OCI-LY1 (cell line): Measurements from ENCODE around the gene HOMER2.

ENCODE experiments used
- H2AFZ ChIP-seq: fragments of 200-600 bp; sonication (generic), shearing (Covaris generic); 2 replicates; pipeline ENCODE4 v1.6.0; 2014; ENCODE audit warnings: antibody characterized with exemption, mild to moderate bottlenecking, low read length
- H3F3A ChIP-seq: fragments of 200-600 bp; sonication (generic), shearing (Covaris generic); 2 replicates; pipeline ENCODE4 v1.6.0; 2014; ENCODE audit warnings: mild to moderate bottlenecking, antibody characterized with exemption, low read length, moderate library complexity; ENCODE audit not compliant: insufficient read depth
- H3K27ac ChIP-seq: fragments of 200-600 bp; sonication (generic); 2 replicates; pipeline ENCODE4 v1.5.1; 2014; ENCODE audit warnings: low read length, mixed run types, mild to moderate bottlenecking, low read depth; ENCODE audit not compliant: poor library complexity, severe bottlenecking
- H3K27me3 ChIP-seq: fragments of 200-600 bp; sonication (generic); 2 replicates; pipeline ENCODE4 v1.6.0; 2014; ENCODE audit warnings: antibody characterized with exemption, mild to moderate bottlenecking, low read length, moderate library complexity; ENCODE audit not compliant: insufficient read depth
- H3K36me3 ChIP-seq: fragments of 200-600 bp; sonication (generic); 2 replicates; pipeline ENCODE4 v1.6.1; 2014; ENCODE audit warnings: mild to moderate bottlenecking, antibody characterized with exemption, low read length, moderate library complexity, mixed read lengths; ENCODE audit not compliant: insufficient read depth
- H3K4me1 ChIP-seq: fragments of 200-600 bp; sonication (generic); 2 replicates; pipeline ENCODE4 v1.5.1; 2014; ENCODE audit warnings: mild to moderate bottlenecking, low read length, moderate library complexity; ENCODE audit not compliant: insufficient read depth, severe bottlenecking
- H3K4me2 ChIP-seq: fragments of 200-600 bp; sonication (generic), shearing (Covaris generic); 2 replicates; pipeline ENCODE4 v1.6.1; 2014; ENCODE audit warnings: low read length
- H3K4me3 ChIP-seq: fragments of 200-600 bp; sonication (generic); 2 replicates; pipeline ENCODE4 v1.5.1; 2014; ENCODE audit warnings: low read length, low read depth, mild to moderate bottlenecking, mixed read lengths; ENCODE audit not compliant: poor library complexity, severe bottlenecking
- H3K79me2 ChIP-seq: fragments of 200-600 bp; shearing (Covaris generic); 2 replicates; pipeline ENCODE4 v1.6.1; 2016; ENCODE audit warnings: mixed run types, low read length, mixed read lengths; ENCODE audit not compliant: insufficient read depth
- H3K9ac ChIP-seq: fragments of 200-600 bp; sonication (generic), shearing (Covaris generic); 2 replicates; pipeline ENCODE4 v1.6.1; 2014; ENCODE audit warnings: mild to moderate bottlenecking, low read length, mixed read lengths
- H3K9me2 ChIP-seq: fragments of 200-600 bp; sonication (generic), shearing (Covaris generic); 2 replicates; pipeline ENCODE4 v1.6.1; 2014; ENCODE audit warnings: low read depth, mild to moderate bottlenecking, low read length, mixed read lengths
- H3K9me3 ChIP-seq: fragments of 200-600 bp; shearing (Covaris generic); 2 replicates; pipeline ENCODE4 v1.6.1; 2014; ENCODE audit warnings: low read length, mixed read lengths
- H4K20me1 ChIP-seq: fragments of 200-600 bp; sonication (generic), shearing (Covaris generic); 2 replicates; pipeline ENCODE4 v1.6.0; 2016; ENCODE audit warnings: mild to moderate bottlenecking, low read length; ENCODE audit not compliant: insufficient read depth
- EZH2 ChIP-seq: fragments of 200-600 bp; sonication (generic), shearing (Covaris generic); IDR thresholded peaks from 2 replicates; pipeline ENCODE4 v1.8.0; 2017; ENCODE audit warnings: borderline replicate concordance, mixed run types, mild to moderate bottlenecking, antibody characterized with exemption, low read length, moderate library complexity, mixed read lengths
- TF ChIP-seq, protein P1 (sequence below): fragments of 200-600 bp; sonication (generic), shearing (Covaris generic); IDR thresholded peaks from 2 replicates; pipeline ENCODE4 v1.5.1; 2017; ENCODE audit warnings: mild to moderate bottlenecking, antibody characterized with exemption, low read length, moderate library complexity, mixed read lengths

Gene HOMER2

DNA sequence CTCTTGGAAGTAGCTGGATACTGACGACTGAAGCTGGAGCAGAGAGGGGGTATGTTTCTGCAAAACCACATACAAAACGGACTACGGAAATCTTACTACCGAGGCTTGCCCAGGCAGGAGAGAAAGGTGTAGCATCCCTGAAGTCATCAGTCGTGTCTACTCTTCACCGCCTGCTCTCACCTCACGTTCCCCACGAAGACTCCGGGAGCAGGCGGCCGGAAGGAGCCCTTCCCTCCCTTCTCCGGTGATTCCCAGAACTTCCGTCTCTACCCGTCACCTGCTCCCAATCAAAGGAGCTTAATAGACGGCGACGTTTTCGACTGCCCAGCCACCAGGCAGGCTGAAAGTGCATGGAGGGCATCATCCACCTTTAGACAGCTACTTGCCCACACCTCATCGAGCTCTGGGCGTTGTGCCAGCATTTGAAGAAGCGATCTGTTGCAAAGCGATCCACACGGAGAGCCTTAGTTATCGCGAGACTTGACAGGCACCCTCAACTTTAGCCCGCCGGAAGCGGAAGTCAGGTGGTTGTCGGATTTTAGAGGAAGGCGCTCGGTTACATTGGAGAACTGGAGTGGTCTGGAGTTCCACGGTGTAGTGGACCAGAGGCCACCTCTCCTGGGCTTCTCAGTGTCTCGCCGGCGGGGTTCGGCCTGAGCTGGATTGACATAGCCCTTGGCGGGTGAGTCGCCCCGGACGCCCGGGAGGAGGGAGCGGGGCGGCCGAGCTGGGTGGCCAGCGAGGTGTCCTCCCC lies 33.3 kb upstream of the HOMER2 start, which contains the start of gene RAMAC:
TSS of gene RAMAC (plus strand) at position 523 of the 754 bp plus-strand sequence. CDS start 2,809 bp downstream, outside the sequence.
- H3K9me3 ChIP-seq, result no peaks in the 10 kb centered on the region
- H4K20me1 ChIP-seq, result no peaks in the 10 kb centered on the region
- peaks cover 27% of the 10 kb centered on the region for H3K36me3 ChIP-seq
- peak within 1 kb of the TSS; percentile 97 for H3K4me3 ChIP-seq
- H3K4me2 ChIP-seq, result peak within 1 kb of the TSS; percentile 82
- H3K9me2 ChIP-seq, result no peaks in the 10 kb centered on the region
- H3K9ac ChIP-seq, result peak within 1 kb of the TSS; percentile 94
- no peaks in the 10 kb centered on the region for H3F3A ChIP-seq
- TF ChIP-seq, protein P1, sequence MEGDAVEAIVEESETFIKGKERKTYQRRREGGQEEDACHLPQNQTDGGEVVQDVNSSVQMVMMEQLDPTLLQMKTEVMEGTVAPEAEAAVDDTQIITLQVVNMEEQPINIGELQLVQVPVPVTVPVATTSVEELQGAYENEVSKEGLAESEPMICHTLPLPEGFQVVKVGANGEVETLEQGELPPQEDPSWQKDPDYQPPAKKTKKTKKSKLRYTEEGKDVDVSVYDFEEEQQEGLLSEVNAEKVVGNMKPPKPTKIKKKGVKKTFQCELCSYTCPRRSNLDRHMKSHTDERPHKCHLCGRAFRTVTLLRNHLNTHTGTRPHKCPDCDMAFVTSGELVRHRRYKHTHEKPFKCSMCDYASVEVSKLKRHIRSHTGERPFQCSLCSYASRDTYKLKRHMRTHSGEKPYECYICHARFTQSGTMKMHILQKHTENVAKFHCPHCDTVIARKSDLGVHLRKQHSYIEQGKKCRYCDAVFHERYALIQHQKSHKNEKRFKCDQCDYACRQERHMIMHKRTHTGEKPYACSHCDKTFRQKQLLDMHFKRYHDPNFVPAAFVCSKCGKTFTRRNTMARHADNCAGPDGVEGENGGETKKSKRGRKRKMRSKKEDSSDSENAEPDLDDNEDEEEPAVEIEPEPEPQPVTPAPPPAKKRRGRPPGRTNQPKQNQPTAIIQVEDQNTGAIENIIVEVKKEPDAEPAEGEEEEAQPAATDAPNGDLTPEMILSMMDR, result no peak
- TF ChIP-seq EZH2, result no peak
- no peaks in the 10 kb centered on the region for H3K27me3 ChIP-seq
- peaks cover 12% of the 10 kb centered on the region for H3K79me2 ChIP-seq
- H2AFZ ChIP-seq, result peak within 1 kb of the TSS; percentile 76; the same call in 1 of the 2 replicates
- peak within 1 kb of the TSS; percentile 17 for H3K27ac ChIP-seq
- peaks cover 17% of the 10 kb centered on the region for H3K4me1 ChIP-seq

DNA sequence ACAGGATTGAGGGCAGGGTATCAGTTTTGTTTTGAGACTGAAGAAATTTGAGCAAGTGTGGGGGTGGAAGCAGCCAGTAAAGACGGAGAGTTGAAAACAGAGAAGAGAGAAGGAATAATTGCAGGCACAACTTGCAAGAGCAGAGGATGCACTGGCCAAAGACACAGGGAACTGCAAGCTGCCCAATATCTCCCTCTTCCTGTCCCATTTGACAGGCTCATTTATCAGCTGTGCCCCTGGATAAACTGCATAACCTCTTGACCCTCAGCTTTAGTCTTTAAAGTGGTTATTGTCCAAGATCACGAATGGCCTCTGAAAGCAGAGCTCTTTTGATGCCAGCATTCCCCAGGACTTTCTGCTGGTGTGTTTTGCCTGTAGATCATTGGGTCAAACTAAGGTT lies 28.5 kb upstream of the HOMER2 start:
- Histone ChIP-seq H3K9me2 (no peaks in the 10 kb centered on the region), H3K9me3 (no peaks in the 10 kb centered on the region), H3K9ac (no peak overlapping the region)

DNA sequence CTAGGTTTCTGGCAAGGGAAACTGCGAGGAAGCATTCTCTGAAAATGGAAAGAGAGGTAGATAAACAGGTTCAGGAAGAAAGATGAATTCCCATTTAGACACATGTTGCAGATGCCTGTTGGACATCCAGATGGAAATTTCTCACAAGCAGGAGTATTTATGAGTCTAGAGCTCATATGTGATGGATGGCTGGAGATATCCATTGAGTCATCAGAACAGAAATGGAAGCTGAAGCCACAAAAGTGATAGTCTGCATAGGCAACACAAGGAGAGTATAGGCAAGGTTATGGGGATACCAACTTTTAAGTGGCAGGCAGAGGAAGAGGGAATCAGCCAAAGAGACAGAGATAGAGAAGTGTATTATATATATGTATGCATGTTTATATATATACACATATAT lies 27.2 kb upstream of the HOMER2 start:
- no peak overlapping the region for H3K4me3 ChIP-seq
- no peaks in the 10 kb centered on the region for H3K9me3 ChIP-seq
- no peak overlapping the region for H2AFZ ChIP-seq
- H3K79me2 ChIP-seq, result no peaks in the 10 kb centered on the region
- H3K4me1 ChIP-seq, result no peaks in the 10 kb centered on the region
- H3K9ac ChIP-seq, result no peak overlapping the region
- H3K27me3 ChIP-seq, result no peaks in the 10 kb centered on the region
- no peak for TF ChIP-seq EZH2
- TF ChIP-seq, protein P1, result no peak
- H3K27ac ChIP-seq, result no peak overlapping the region
- no peaks in the 10 kb centered on the region for H4K20me1 ChIP-seq
- no peaks in the 10 kb centered on the region for H3K9me2 ChIP-seq
- no peak overlapping the region for H3K4me2 ChIP-seq
- H3K36me3 ChIP-seq, result no peaks in the 10 kb centered on the region
- H3F3A ChIP-seq, result no peaks in the 10 kb centered on the region

More for the DNA sequence above, 28.5 kb upstream of the HOMER2 start:
- H3K79me2 ChIP-seq, result no peaks in the 10 kb centered on the region
- no peaks in the 10 kb centered on the region for H4K20me1 ChIP-seq
- no peaks in the 10 kb centered on the region for H3K36me3 ChIP-seq
- H3K4me1 ChIP-seq, result peaks cover 9% of the 10 kb centered on the region
- no peak overlapping the region for H3K4me3 ChIP-seq
- H3K27ac ChIP-seq, result no peak overlapping the region
- no peak overlapping the region for H2AFZ ChIP-seq
- no peaks in the 10 kb centered on the region for H3K27me3 ChIP-seq
- no peaks in the 10 kb centered on the region for H3F3A ChIP-seq
- no peak overlapping the region for H3K4me2 ChIP-seq
- no peak for TF ChIP-seq EZH2
- TF ChIP-seq, protein P1, result no peak
